GM21576 (cell line): ENCODE measurements around the gene SPACA9.

ENCODE experiments used
- ATAC-seq: cut with Tn5 transposase; IDR thresholded peaks from one replicate; pipeline ENCODE4 v1.9.1; 2021; ENCODE audit warnings: mild to moderate bottlenecking, moderate library complexity; ENCODE audit not compliant: unreplicated experiment

The SPACA9 gene

GRCh38 chr9:132935026-132935425 lies 56.3 kb downstream of the SPACA9 start:
- ATAC-seq: no peak

GRCh38 chr9:132937463-132937901 lies 58.8 kb downstream of the SPACA9 start:
- no peak for ATAC-seq

GRCh38 chr9:132939169-132939568 lies 60.5 kb downstream of the SPACA9 start:
- ATAC-seq: no peak
